ENCODE data around the gene HOXC6.
A peak's percentile ranks its signal among the peaks of the same experiment; 100 is the strongest.

GRCh38 chr12:54028314-54029201 lies at the start of gene HOXC6:
- TF ChIP-seq, protein P1, sequence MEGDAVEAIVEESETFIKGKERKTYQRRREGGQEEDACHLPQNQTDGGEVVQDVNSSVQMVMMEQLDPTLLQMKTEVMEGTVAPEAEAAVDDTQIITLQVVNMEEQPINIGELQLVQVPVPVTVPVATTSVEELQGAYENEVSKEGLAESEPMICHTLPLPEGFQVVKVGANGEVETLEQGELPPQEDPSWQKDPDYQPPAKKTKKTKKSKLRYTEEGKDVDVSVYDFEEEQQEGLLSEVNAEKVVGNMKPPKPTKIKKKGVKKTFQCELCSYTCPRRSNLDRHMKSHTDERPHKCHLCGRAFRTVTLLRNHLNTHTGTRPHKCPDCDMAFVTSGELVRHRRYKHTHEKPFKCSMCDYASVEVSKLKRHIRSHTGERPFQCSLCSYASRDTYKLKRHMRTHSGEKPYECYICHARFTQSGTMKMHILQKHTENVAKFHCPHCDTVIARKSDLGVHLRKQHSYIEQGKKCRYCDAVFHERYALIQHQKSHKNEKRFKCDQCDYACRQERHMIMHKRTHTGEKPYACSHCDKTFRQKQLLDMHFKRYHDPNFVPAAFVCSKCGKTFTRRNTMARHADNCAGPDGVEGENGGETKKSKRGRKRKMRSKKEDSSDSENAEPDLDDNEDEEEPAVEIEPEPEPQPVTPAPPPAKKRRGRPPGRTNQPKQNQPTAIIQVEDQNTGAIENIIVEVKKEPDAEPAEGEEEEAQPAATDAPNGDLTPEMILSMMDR (IDR thresholded peaks at IDR 0.05), result no peak
- peak in 1 of 3 donors; percentile 22 for TF ChIP-seq POLR2AphosphoS5 (IDR thresholded peaks at IDR 0.05)
